Liver (tissue), 3 donors: ENCODE results near the gene IRAK3.

Source experiments
- FOXA1 ChIP-seq: IDR thresholded peaks from 2 replicates; pipeline ENCODE4 v1.6.1; 2016; ENCODE audit warnings: antibody characterized with exemption
- RAD21 ChIP-seq, 2 donors: IDR thresholded peaks; 2 replicates each; pipeline ENCODE4 v1.6.1; 2016; ENCODE audit warnings: antibody characterized with exemption in 2 of 2, mild to moderate bottlenecking in 2 of 2
- SP1 ChIP-seq: IDR thresholded peaks from 2 replicates; pipeline ENCODE4 v1.6.1; 2018; ENCODE audit warnings: antibody characterized with exemption, mild to moderate bottlenecking
- TF ChIP-seq, protein P1 (sequence below): IDR thresholded peaks from 2 replicates; pipeline ENCODE4 v1.6.1; 2016; ENCODE audit warnings: antibody characterized with exemption
- TF ChIP-seq, protein P2 (sequence below): fragments of 150-350 bp; IDR thresholded peaks from 2 replicates; pipeline ENCODE4 v1.5.1; 2017; ENCODE audit warnings: improper control_type of control experiment, low read depth, low read length; ENCODE audit not compliant: missing input control
- donor health status: healthy.
- donor health status: healthy.

GRCh38 chr12:66243911-66244310, 54.9 kb downstream of the IRAK3 start:
- TF ChIP-seq, protein P1, sequence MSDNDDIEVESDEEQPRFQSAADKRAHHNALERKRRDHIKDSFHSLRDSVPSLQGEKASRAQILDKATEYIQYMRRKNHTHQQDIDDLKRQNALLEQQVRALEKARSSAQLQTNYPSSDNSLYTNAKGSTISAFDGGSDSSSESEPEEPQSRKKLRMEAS, result no peak
- TF ChIP-seq, protein P2, sequence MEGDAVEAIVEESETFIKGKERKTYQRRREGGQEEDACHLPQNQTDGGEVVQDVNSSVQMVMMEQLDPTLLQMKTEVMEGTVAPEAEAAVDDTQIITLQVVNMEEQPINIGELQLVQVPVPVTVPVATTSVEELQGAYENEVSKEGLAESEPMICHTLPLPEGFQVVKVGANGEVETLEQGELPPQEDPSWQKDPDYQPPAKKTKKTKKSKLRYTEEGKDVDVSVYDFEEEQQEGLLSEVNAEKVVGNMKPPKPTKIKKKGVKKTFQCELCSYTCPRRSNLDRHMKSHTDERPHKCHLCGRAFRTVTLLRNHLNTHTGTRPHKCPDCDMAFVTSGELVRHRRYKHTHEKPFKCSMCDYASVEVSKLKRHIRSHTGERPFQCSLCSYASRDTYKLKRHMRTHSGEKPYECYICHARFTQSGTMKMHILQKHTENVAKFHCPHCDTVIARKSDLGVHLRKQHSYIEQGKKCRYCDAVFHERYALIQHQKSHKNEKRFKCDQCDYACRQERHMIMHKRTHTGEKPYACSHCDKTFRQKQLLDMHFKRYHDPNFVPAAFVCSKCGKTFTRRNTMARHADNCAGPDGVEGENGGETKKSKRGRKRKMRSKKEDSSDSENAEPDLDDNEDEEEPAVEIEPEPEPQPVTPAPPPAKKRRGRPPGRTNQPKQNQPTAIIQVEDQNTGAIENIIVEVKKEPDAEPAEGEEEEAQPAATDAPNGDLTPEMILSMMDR, result no peak
- TF ChIP-seq FOXA1 (no peak), SP1 (no peak), RAD21 (IDR thresholded peaks at IDR 0.05) (no peak)
